Neural crest cell (in vitro differentiated cells): ENCODE data around the gene ARHGDIB. TPM values are rescaled to one million over a fixed set of nuclear protein-coding genes. Genes with fewer than 3 reads are reported as not detected.

Source experiments
- DNase-seq: peaks from one replicate; pipeline ENCODE4 v3.0.0; 2021; ENCODE audit warnings: low read depth, mixed read lengths, low spot score
- H3K27ac Mint-ChIP-seq: one replicate; pipeline ENCODE4 v1.8.0; 2021; ENCODE audit warnings: mild to moderate bottlenecking, mixed read lengths; ENCODE audit not compliant: unreplicated experiment
- H3K27me3 Mint-ChIP-seq: 2 replicates; pipeline ENCODE4 v1.8.0; 2021; ENCODE audit warnings: low read depth, mild to moderate bottlenecking, mixed read lengths
- H3K36me3 Mint-ChIP-seq: 2 replicates; pipeline ENCODE4 v1.8.0; 2021; ENCODE audit warnings: low read depth, mild to moderate bottlenecking, mixed read lengths
- H3K4me1 Mint-ChIP-seq: 2 replicates; pipeline ENCODE4 v1.8.0; 2021; ENCODE audit warnings: mixed read lengths
- H3K4me3 Mint-ChIP-seq: one replicate; pipeline ENCODE4 v1.8.0; 2021; ENCODE audit warnings: mild to moderate bottlenecking, mixed read lengths
- H3K9me3 Mint-ChIP-seq: 2 replicates; pipeline ENCODE4 v1.8.0; 2021; ENCODE audit warnings: mixed read lengths
- CTCF ChIP-seq: fragments of 200-600 bp; sonication (generic); conservative IDR thresholded peaks from 2 replicates; pipeline ENCODE4 v1.5.0; 2021; ENCODE audit warnings: antibody characterized with exemption, mild to moderate bottlenecking
- total RNA-seq: library from RNA; stranded (reverse); gene quantifications from 2 replicates; pipeline ENCODE4 v1.2.1, GENCODE V29; 2021

The ARHGDIB gene
- total RNA-seq, 1 donor from 2014 or later = 1.5 TPM

GRCh38 chr12:14906114-14906513 is 55.3 kb downstream of the ARHGDIB start:
- Mint-ChIP-seq H3K4me3 (no peak overlapping the region), H3K27me3 (no peaks in the 10 kb centered on the region), H3K36me3 (no peaks in the 10 kb centered on the region), H3K9me3 (peaks cover 8% of the 10 kb centered on the region), H3K27ac (no peak overlapping the region), H3K4me1 (peaks cover 15% of the 10 kb centered on the region)
- TF ChIP-seq CTCF = no peak
- DNase-seq = no peak

GRCh38 chr12:14905269-14906004 is 56.0 kb downstream of the ARHGDIB start:
- peaks cover 9% of the 10 kb centered on the region for H3K9me3 Mint-ChIP-seq
- no peaks in the 10 kb centered on the region for H3K36me3 Mint-ChIP-seq
- no peak overlapping the region for H3K27ac Mint-ChIP-seq
- no peaks in the 10 kb centered on the region for H3K27me3 Mint-ChIP-seq
- H3K4me3 Mint-ChIP-seq = no peak overlapping the region
- peaks cover 18% of the 10 kb centered on the region for H3K4me1 Mint-ChIP-seq
- no peak for DNase-seq
- TF ChIP-seq CTCF = no peak

GRCh38 chr12:14904854-14905253 is 56.5 kb downstream of the ARHGDIB start:
- Mint-ChIP-seq H3K27me3 (no peaks in the 10 kb centered on the region), H3K9me3 (peaks cover 8% of the 10 kb centered on the region), H3K4me3 (no peak overlapping the region), H3K4me1 (peaks cover 17% of the 10 kb centered on the region), H3K36me3 (no peaks in the 10 kb centered on the region), H3K27ac (no peak overlapping the region)
- no peak for TF ChIP-seq CTCF
- DNase-seq = no peak

- no peak for TF ChIP-seq CTCF
- peaks cover 17% of the 10 kb centered on the region for H3K4me1 Mint-ChIP-seq
- H3K36me3 Mint-ChIP-seq = no peaks in the 10 kb centered on the region
- DNase-seq = no peak
- H3K27me3 Mint-ChIP-seq = no peaks in the 10 kb centered on the region
- H3K27ac Mint-ChIP-seq = no peak overlapping the region
- no peak overlapping the region for H3K4me3 Mint-ChIP-seq
- peaks cover 8% of the 10 kb centered on the region for H3K9me3 Mint-ChIP-seq
Measured at GRCh38 chr12:14903386-14904098, 57.9 kb downstream of the ARHGDIB start.

GRCh38 chr12:14902465-14902864 is 58.9 kb downstream of the ARHGDIB start:
- Mint-ChIP-seq H3K4me1 (peaks cover 17% of the 10 kb centered on the region), H3K4me3 (no peak overlapping the region), H3K9me3 (peaks cover 6% of the 10 kb centered on the region), H3K27me3 (no peaks in the 10 kb centered on the region), H3K36me3 (no peaks in the 10 kb centered on the region), H3K27ac (no peak overlapping the region)
- DNase-seq = no peak
- no peak for TF ChIP-seq CTCF
